HepG2 (cell line): Measurements from ENCODE around the gene RANBP3. TPM values are rescaled to one million over a fixed set of nuclear protein-coding genes. Genes with fewer than 3 reads are reported as not detected.

Experiments used
- ARID2 ChIP-seq: sonication (generic); formaldehyde crosslinking; IDR thresholded peaks from 2 replicates; pipeline ENCODE4 v1.8.1; 2022; ENCODE audit warnings: mild to moderate bottlenecking, missing genetic modification reagents, borderline replicate concordance
- EP300 ChIP-seq, 3 experiments: sonication (generic) in 1 of 3; formaldehyde crosslinking in 1 of 3; IDR thresholded peaks; 2 replicates each; pipeline versions ENCODE4 v1.5.1 to v1.6.1; 2011 to 2020; ENCODE audit warnings: low read depth in 2 of 3, low read length in 2 of 3, borderline replicate concordance in 1 of 3, improper control_type of control experiment in 1 of 3, mild to moderate bottlenecking in 1 of 3, missing genetic modification reagents in 1 of 3, moderate library complexity in 1 of 3
- EZH2 ChIP-seq: conservative IDR thresholded peaks from 2 replicates; pipeline ENCODE4 v1.6.1; 2012; ENCODE audit warnings: mild to moderate bottlenecking, low read depth, low read length, moderate library complexity
- FOXO1 ChIP-seq: sonication (generic); formaldehyde crosslinking; IDR thresholded peaks from 2 replicates; pipeline ENCODE4 v1.4.0; 2020; ENCODE audit warnings: missing genetic modification reagents
- GATAD2A ChIP-seq: IDR thresholded peaks from 2 replicates; pipeline ENCODE4 v1.6.1; 2016
- MIXL1 ChIP-seq: IDR thresholded peaks from 2 replicates; pipeline ENCODE4 v1.6.1; 2016
- NFE2 ChIP-seq: sonication (generic); formaldehyde crosslinking; IDR thresholded peaks from 2 replicates; pipeline ENCODE4 v1.4.0; 2020; ENCODE audit warnings: missing genetic modification reagents
- SOX13 ChIP-seq, 3 experiments: fragments of 450-650 bp in 1 of 3; sonication (generic) in 1 of 3; formaldehyde crosslinking in 1 of 3; IDR thresholded peaks in 2 of 3; conservative IDR thresholded peaks in 1 of 3; 2 replicates each; pipeline versions ENCODE4 v1.5.0 to v1.6.1; 2016 to 2020; ENCODE audit warnings: antibody characterized with exemption in 1 of 3, mild to moderate bottlenecking in 1 of 3, missing compliant biosample characterization in 1 of 3, missing genetic modification reagents in 1 of 3, moderate library complexity in 1 of 3
- SOX5 ChIP-seq: IDR thresholded peaks from 2 replicates; pipeline ENCODE4 v1.6.1; 2016; ENCODE audit warnings: borderline replicate concordance
- ZMYM4 ChIP-seq: sonication (generic); formaldehyde crosslinking; IDR thresholded peaks from 2 replicates; pipeline ENCODE4 v1.8.1; 2023; ENCODE audit warnings: mild to moderate bottlenecking, missing genetic modification reagents
- ZNF256 ChIP-seq: sonication (generic); formaldehyde crosslinking; conservative IDR thresholded peaks from 2 replicates; pipeline ENCODE4 v1.4.0; 2020; ENCODE audit warnings: missing genetic modification reagents
- ZNF510 ChIP-seq: sonication (generic); formaldehyde crosslinking; IDR thresholded peaks from 2 replicates; pipeline ENCODE4 v1.4.0; 2020; ENCODE audit warnings: low read depth, mild to moderate bottlenecking, missing genetic modification reagents
- ZNF839 ChIP-seq: sonication (generic); formaldehyde crosslinking; IDR thresholded peaks from 2 replicates; pipeline ENCODE4 v1.4.0; 2020; ENCODE audit warnings: missing genetic modification reagents, mild to moderate bottlenecking, borderline replicate concordance
- polyA plus RNA-seq, 8 experiments: library from polyadenylated mRNA; depleted of rRNA in 3 of 8; stranded (reverse) in 7 of 8; unstranded in 1 of 8; fragments of >200 nt; fragmentation: Illumina TruSeq in 4 of 8; extraction: Trizol in 4 of 8; gene quantifications; 2 replicates each; pipeline versions ENCODE4 v1.2.1 to v1.2.3, GENCODE V29; 2011 to 2016; ENCODE audit warnings: low read depth in 4 of 8, missing spikeins in 1 of 8, mixed read lengths in 1 of 8; ENCODE audit not compliant: insufficient read depth in 1 of 8
- total RNA-seq, 5 experiments: library from RNA; depleted of rRNA; stranded (reverse); fragments of >200 nt; fragmentation: Illumina TruSeq; extraction: Trizol; gene quantifications; 2 replicates each; pipeline ENCODE4 v1.2.3, GENCODE V29; 2016; ENCODE audit warnings: low read depth in 1 of 5
- TF ChIP-seq, protein P1 (sequence below): sonication (generic); formaldehyde crosslinking; IDR thresholded peaks from 2 replicates; pipeline ENCODE4 v1.4.0; 2020; ENCODE audit warnings: missing genetic modification reagents, borderline replicate concordance
- TF ChIP-seq, protein P2 (sequence below): sonication (generic); formaldehyde crosslinking; IDR thresholded peaks from 2 replicates; pipeline ENCODE4 v1.4.0; 2020; ENCODE audit warnings: missing genetic modification reagents, mild to moderate bottlenecking, borderline replicate concordance
- TF ChIP-seq, protein P3 (sequence below): sonication (generic); formaldehyde crosslinking; IDR thresholded peaks from 2 replicates; pipeline ENCODE4 v1.5.1; 2020; ENCODE audit warnings: mild to moderate bottlenecking, missing genetic modification reagents, moderate library complexity
- TF ChIP-seq, protein P4 (sequence below): sonication (generic); formaldehyde crosslinking; IDR thresholded peaks from 2 replicates; pipeline ENCODE4 v1.5.1; 2020; ENCODE audit warnings: missing genetic modification reagents, mild to moderate bottlenecking, borderline replicate concordance

RANBP3 gene
- total and polyA plus RNA-seq, 2 of the 13 experiments (the other 11 are each of a cell fraction or from before 2014, with no cell fraction given): 39.5 to 149 TPM

DNA sequence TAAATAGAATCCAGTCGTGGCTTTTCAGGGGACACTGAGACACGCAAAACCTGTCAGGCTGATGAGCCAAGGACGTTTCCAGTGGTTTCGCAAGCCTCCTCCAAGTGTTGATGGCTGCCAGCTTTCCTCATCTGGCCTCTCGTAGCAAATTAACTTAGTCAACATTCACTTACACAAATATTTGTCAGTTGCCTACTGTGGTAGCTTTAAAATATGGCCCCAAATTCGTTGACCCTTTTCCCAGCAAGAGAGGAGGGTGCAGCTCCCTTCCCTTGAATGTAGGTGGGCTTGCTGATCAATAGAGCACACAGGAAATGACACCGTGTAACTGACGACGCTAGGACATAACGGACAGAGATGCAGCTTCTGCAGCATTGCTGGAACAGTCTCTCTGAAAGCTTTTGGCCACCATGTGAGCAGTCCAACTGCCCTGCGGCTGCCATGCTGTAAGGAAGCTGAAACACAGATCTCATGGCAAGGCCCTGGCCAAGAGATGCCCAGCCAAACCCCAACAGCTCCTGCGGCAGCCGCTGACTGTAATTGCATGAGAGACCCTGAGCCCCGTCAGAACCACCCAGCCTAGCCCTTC lies 5.5 kb upstream of the RANBP3 start (continued):
- TF ChIP-seq, protein P1, sequence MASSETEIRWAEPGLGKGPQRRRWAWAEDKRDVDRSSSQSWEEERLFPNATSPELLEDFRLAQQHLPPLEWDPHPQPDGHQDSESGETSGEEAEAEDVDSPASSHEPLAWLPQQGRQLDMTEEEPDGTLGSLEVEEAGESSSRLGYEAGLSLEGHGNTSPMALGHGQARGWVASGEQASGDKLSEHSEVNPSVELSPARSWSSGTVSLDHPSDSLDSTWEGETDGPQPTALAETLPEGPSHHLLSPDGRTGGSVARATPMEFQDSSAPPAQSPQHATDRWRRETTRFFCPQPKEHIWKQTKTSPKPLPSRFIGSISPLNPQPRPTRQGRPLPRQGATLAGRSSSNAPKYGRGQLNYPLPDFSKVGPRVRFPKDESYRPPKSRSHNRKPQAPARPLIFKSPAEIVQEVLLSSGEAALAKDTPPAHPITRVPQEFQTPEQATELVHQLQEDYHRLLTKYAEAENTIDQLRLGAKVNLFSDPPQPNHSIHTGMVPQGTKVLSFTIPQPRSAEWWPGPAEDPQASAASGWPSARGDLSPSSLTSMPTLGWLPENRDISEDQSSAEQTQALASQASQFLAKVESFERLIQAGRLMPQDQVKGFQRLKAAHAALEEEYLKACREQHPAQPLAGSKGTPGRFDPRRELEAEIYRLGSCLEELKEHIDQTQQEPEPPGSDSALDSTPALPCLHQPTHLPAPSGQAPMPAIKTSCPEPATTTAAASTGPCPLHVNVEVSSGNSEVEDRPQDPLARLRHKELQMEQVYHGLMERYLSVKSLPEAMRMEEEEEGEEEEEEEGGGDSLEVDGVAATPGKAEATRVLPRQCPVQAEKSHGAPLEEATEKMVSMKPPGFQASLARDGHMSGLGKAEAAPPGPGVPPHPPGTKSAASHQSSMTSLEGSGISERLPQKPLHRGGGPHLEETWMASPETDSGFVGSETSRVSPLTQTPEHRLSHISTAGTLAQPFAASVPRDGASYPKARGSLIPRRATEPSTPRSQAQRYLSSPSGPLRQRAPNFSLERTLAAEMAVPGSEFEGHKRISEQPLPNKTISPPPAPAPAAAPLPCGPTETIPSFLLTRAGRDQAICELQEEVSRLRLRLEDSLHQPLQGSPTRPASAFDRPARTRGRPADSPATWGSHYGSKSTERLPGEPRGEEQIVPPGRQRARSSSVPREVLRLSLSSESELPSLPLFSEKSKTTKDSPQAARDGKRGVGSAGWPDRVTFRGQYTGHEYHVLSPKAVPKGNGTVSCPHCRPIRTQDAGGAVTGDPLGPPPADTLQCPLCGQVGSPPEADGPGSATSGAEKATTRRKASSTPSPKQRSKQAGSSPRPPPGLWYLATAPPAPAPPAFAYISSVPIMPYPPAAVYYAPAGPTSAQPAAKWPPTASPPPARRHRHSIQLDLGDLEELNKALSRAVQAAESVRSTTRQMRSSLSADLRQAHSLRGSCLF: no peak
- TF ChIP-seq ZNF510 (CRISPR knock-in tag): no peak
- TF ChIP-seq FOXO1 (CRISPR knock-in tag): no peak; the same call in 1 of the 2 replicates
- TF ChIP-seq ZNF256 (CRISPR knock-in tag): no peak
- peak in 1 of 2 experiments; percentile 39; a peak in 1 of 4 replicates for TF ChIP-seq EP300 (IDR thresholded peaks at IDR 0.05; ENCODE audit: low read depth in 2 of 2, low read length in 2 of 2)
- TF ChIP-seq EP300 (CRISPR knock-in tag; IDR thresholded peaks at IDR 0.05; ENCODE audit: borderline replicate concordance): no peak
- no peak for TF ChIP-seq ARID2 (CRISPR knock-in tag)
- peak; percentile 91 for TF ChIP-seq GATAD2A (CRISPR knock-in tag)
- TF ChIP-seq, protein P2, sequence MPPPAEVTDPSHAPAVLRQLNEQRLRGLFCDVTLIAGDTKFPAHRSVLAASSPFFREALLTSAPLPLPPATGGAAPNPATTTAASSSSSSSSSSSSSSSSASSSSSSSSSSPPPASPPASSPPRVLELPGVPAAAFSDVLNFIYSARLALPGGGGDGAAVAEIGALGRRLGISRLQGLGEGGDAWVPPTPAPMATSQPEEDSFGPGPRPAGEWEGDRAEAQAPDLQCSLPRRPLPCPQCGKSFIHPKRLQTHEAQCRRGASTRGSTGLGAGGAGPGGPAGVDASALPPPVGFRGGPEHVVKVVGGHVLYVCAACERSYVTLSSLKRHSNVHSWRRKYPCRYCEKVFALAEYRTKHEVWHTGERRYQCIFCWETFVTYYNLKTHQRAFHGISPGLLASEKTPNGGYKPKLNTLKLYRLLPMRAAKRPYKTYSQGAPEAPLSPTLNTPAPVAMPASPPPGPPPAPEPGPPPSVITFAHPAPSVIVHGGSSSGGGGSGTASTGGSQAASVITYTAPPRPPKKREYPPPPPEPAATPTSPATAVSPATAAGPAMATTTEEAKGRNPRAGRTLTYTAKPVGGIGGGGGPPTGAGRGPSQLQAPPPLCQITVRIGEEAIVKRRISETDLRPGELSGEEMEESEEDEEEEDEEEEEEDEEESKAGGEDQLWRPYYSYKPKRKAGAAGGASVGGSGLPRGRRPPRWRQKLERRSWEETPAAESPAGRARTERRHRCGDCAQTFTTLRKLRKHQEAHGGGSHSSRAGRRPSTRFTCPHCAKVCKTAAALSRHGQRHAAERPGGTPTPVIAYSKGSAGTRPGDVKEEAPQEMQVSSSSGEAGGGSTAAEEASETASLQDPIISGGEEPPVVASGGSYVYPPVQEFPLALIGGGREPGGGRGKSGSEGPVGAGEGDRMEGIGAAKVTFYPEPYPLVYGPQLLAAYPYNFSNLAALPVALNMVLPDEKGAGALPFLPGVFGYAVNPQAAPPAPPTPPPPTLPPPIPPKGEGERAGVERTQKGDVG: peak; percentile 14; the same call in 1 of the 2 replicates
- TF ChIP-seq EZH2: no peak
- TF ChIP-seq, protein P3, sequence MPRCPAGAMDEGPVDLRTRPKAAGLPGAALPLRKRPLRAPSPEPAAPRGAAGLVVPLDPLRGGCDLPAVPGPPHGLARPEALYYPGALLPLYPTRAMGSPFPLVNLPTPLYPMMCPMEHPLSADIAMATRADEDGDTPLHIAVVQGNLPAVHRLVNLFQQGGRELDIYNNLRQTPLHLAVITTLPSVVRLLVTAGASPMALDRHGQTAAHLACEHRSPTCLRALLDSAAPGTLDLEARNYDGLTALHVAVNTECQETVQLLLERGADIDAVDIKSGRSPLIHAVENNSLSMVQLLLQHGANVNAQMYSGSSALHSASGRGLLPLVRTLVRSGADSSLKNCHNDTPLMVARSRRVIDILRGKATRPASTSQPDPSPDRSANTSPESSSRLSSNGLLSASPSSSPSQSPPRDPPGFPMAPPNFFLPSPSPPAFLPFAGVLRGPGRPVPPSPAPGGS: 0 out of 2 replicates have a peak, but pooled peaks have one; percentile 32
- TF ChIP-seq SOX5 (CRISPR knock-in tag): 0 out of 2 replicates have a peak, but pooled peaks have one; percentile 62
- TF ChIP-seq, protein P4, sequence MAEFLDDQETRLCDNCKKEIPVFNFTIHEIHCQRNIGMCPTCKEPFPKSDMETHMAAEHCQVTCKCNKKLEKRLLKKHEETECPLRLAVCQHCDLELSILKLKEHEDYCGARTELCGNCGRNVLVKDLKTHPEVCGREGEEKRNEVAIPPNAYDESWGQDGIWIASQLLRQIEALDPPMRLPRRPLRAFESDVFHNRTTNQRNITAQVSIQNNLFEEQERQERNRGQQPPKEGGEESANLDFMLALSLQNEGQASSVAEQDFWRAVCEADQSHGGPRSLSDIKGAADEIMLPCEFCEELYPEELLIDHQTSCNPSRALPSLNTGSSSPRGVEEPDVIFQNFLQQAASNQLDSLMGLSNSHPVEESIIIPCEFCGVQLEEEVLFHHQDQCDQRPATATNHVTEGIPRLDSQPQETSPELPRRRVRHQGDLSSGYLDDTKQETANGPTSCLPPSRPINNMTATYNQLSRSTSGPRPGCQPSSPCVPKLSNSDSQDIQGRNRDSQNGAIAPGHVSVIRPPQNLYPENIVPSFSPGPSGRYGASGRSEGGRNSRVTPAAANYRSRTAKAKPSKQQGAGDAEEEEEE (CRISPR knock-in tag): no peak
- TF ChIP-seq ZMYM4 (CRISPR knock-in tag): peak; percentile 42; the same call in 1 of the 2 replicates
- TF ChIP-seq SOX13 (IDR thresholded peaks at IDR 0.05): no peak
- peak in 1 of 2 experiments; percentile 50; a peak in 2 of 4 replicates for TF ChIP-seq SOX13 (CRISPR knock-in tag; conservative IDR thresholded peaks at IDR 0.05 in 1 of 2, IDR thresholded peaks at IDR 0.05 in 1 of 2)
- TF ChIP-seq ZNF839 (CRISPR knock-in tag): no peak
- no peak for TF ChIP-seq NFE2
- TF ChIP-seq MIXL1: peak; percentile 65; the same call in 1 of the 2 replicates
